Muscle layer of colon (tissue), 2 donors: Measurements from ENCODE around the gene PDE4B.
"Not testable (repeated sequence)": the region's sequence is repeated elsewhere in the genome, so short reads cannot be mapped to it uniquely, and the experiment has no call there.

ENCODE experiments used
- H3K27ac ChIP-seq: one replicate; pipeline ENCODE4 v1.7.0; 2013; ENCODE audit warnings: low read depth, mild to moderate bottlenecking, low read length, moderate library complexity
- H3K27me3 ChIP-seq, 2 donors: one replicate each; pipeline ENCODE4 v1.7.0; 2013; ENCODE audit warnings: low read length in 2 of 2, mild to moderate bottlenecking in 2 of 2; ENCODE audit not compliant: insufficient read depth in 2 of 2, control insufficient read depth in 1 of 2
- H3K36me3 ChIP-seq: one replicate; pipeline ENCODE4 v1.7.0; 2013; ENCODE audit warnings: mild to moderate bottlenecking, low read length; ENCODE audit not compliant: insufficient read depth
- H3K4me1 ChIP-seq: one replicate; pipeline ENCODE4 v1.7.0; 2013; ENCODE audit warnings: mild to moderate bottlenecking, low read length; ENCODE audit not compliant: insufficient read depth
- H3K4me3 ChIP-seq, 2 donors: one replicate each; pipeline ENCODE4 v1.7.0; 2013; ENCODE audit warnings: low read length in 2 of 2, low read depth in 1 of 2, mild to moderate bottlenecking in 1 of 2, moderate library complexity in 1 of 2
- H3K9ac ChIP-seq: one replicate; pipeline ENCODE4 v1.7.0; 2013; ENCODE audit warnings: low read length
- H3K9me3 ChIP-seq: one replicate; pipeline ENCODE4 v1.7.0; 2013; ENCODE audit warnings: mild to moderate bottlenecking, low read length
- donor health status: abdominal sarcoma.
- donor health status: Adenocarcinoma of cecum.

The PDE4B gene

GRCh38 chr1:66104076-66104475 lies 311.4 kb downstream of the PDE4B start:
- H3K9ac ChIP-seq, H3K27ac ChIP-seq, H3K4me3 ChIP-seq, H3K27me3 ChIP-seq, H3K9me3 ChIP-seq, H3K4me1 ChIP-seq, H3K36me3 ChIP-seq: not testable (repeated sequence)

GRCh38 chr1:66108624-66109023 lies 315.9 kb downstream of the PDE4B start:
- no peaks in the 10 kb centered on the region for H3K4me1 ChIP-seq
- H3K27me3 ChIP-seq = no peaks in the 10 kb centered on the region
- no peaks in the 10 kb centered on the region for H3K36me3 ChIP-seq
- H3K9me3 ChIP-seq = no peaks in the 10 kb centered on the region
- no peak overlapping the region for H3K9ac ChIP-seq
- no peak overlapping the region for H3K4me3 ChIP-seq
- no peak overlapping the region for H3K27ac ChIP-seq

GRCh38 chr1:66112744-66113400 lies 320.2 kb downstream of the PDE4B start:
- H3K27me3 ChIP-seq = no peaks in the 10 kb centered on the region
- H3K36me3 ChIP-seq = no peaks in the 10 kb centered on the region

GRCh38 chr1:66119148-66119547 lies 326.5 kb downstream of the PDE4B start:
- Histone ChIP-seq H3K4me3 (no peak overlapping the region), H3K27ac (no peak overlapping the region), H3K9me3 (no peaks in the 10 kb centered on the region), H3K9ac (no peak overlapping the region), H3K4me1 (no peaks in the 10 kb centered on the region), H3K36me3 (no peaks in the 10 kb centered on the region), H3K27me3 (no peaks in the 10 kb centered on the region)

More at GRCh38 chr1:66112744-66113400, 320.2 kb downstream of the PDE4B start:
- H3K27ac ChIP-seq = no peak overlapping the region
- no peak overlapping the region for H3K9ac ChIP-seq
- H3K9me3 ChIP-seq = no peaks in the 10 kb centered on the region
- no peaks in the 10 kb centered on the region for H3K4me1 ChIP-seq
- H3K4me3 ChIP-seq = no peak overlapping the region

GRCh38 chr1:66124670-66125069 lies 332.0 kb downstream of the PDE4B start:
- H3K27ac ChIP-seq = no peak overlapping the region
- H3K4me3 ChIP-seq = no peak overlapping the region
- H3K9me3 ChIP-seq = no peaks in the 10 kb centered on the region
- H3K36me3 ChIP-seq = no peaks in the 10 kb centered on the region
- no peak overlapping the region for H3K9ac ChIP-seq
- H3K27me3 ChIP-seq = no peaks in the 10 kb centered on the region
- H3K4me1 ChIP-seq = no peaks in the 10 kb centered on the region

GRCh38 chr1:66128641-66129040 lies 335.9 kb downstream of the PDE4B start:
- not testable (repeated sequence) for H3K27ac ChIP-seq, H3K9me3 ChIP-seq, H3K36me3 ChIP-seq, H3K4me1 ChIP-seq, H3K27me3 ChIP-seq, H3K4me3 ChIP-seq, H3K9ac ChIP-seq

- Histone ChIP-seq H3K4me1 (no peaks in the 10 kb centered on the region), H3K4me3 (no peak overlapping the region), H3K9ac (no peak overlapping the region), H3K27me3 (no peaks in the 10 kb centered on the region), H3K36me3 (no peaks in the 10 kb centered on the region), H3K9me3 (no peaks in the 10 kb centered on the region), H3K27ac (no peak overlapping the region)
Observed at GRCh38 chr1:66132324-66132723, 339.6 kb downstream of the PDE4B start.

GRCh38 chr1:66134004-66134403 lies 341.3 kb downstream of the PDE4B start:
- no peaks in the 10 kb centered on the region for H3K9me3 ChIP-seq
- no peak overlapping the region for H3K27ac ChIP-seq
- no peaks in the 10 kb centered on the region for H3K36me3 ChIP-seq
- H3K9ac ChIP-seq = no peak overlapping the region
- H3K4me1 ChIP-seq = no peaks in the 10 kb centered on the region
- H3K4me3 ChIP-seq = no peak overlapping the region
- no peaks in the 10 kb centered on the region for H3K27me3 ChIP-seq

GRCh38 chr1:66135161-66135560 lies 342.5 kb downstream of the PDE4B start:
- no peak overlapping the region for H3K4me3 ChIP-seq
- H3K4me1 ChIP-seq = no peaks in the 10 kb centered on the region
- no peak overlapping the region for H3K9ac ChIP-seq
- no peaks in the 10 kb centered on the region for H3K27me3 ChIP-seq
- no peaks in the 10 kb centered on the region for H3K36me3 ChIP-seq
- H3K9me3 ChIP-seq = no peaks in the 10 kb centered on the region
- no peak overlapping the region for H3K27ac ChIP-seq

- not testable (repeated sequence) for H3K27ac ChIP-seq, H3K27me3 ChIP-seq, H3K36me3 ChIP-seq, H3K9me3 ChIP-seq, H3K4me3 ChIP-seq, H3K4me1 ChIP-seq, H3K9ac ChIP-seq
Observed at GRCh38 chr1:66136423-66136822, 343.7 kb downstream of the PDE4B start.

GRCh38 chr1:66137235-66137634 lies 344.5 kb downstream of the PDE4B start:
- Histone ChIP-seq H3K9ac (no peak overlapping the region), H3K27me3 (no peaks in the 10 kb centered on the region), H3K9me3 (no peaks in the 10 kb centered on the region), H3K4me1 (no peaks in the 10 kb centered on the region), H3K27ac (no peak overlapping the region), H3K36me3 (no peaks in the 10 kb centered on the region), H3K4me3 (no peak overlapping the region)

GRCh38 chr1:66138613-66139012 lies 345.9 kb downstream of the PDE4B start:
- H3K36me3 ChIP-seq = no peaks in the 10 kb centered on the region
- H3K4me1 ChIP-seq = no peaks in the 10 kb centered on the region
- no peak overlapping the region for H3K9ac ChIP-seq
- H3K9me3 ChIP-seq = no peaks in the 10 kb centered on the region
- no peak overlapping the region for H3K4me3 ChIP-seq
- no peak overlapping the region for H3K27ac ChIP-seq
- no peaks in the 10 kb centered on the region for H3K27me3 ChIP-seq
